Left ventricle myocardium inferior (tissue), 1 donor: ENCODE measurements around the gene EFHC1. TPM values are rescaled to one million over a fixed set of nuclear protein-coding genes. Genes with fewer than 3 reads are reported as not detected.

ENCODE experiments used
- DNase-seq: peaks from one replicate; pipeline ENCODE4 v3.0.0-alpha.2; 2020
- H3K27ac ChIP-seq: fragments of 200-600 bp; replicated peaks from 2 replicates; pipeline ENCODE4 v1.8.0; 2021
- H3K27me3 ChIP-seq: fragments of 200-600 bp; 2 replicates; pipeline ENCODE4 v1.8.0; 2021; ENCODE audit warnings: low read depth
- H3K36me3 ChIP-seq: fragments of 200-600 bp; 2 replicates; pipeline ENCODE4 v1.8.0; 2021
- H3K4me1 ChIP-seq: fragments of 200-600 bp; 2 replicates; pipeline ENCODE4 v1.8.0; 2021
- H3K4me3 ChIP-seq: fragments of 200-600 bp; 2 replicates; pipeline ENCODE4 v1.8.0; 2021; ENCODE audit warnings: mild to moderate bottlenecking, moderate library complexity
- H3K9me3 ChIP-seq: fragments of 200-600 bp; replicated peaks from 2 replicates; pipeline ENCODE4 v1.8.0; 2021
- intact Hi-C: fragments of 100-400 bp; cut with micrococcal nuclease; formaldehyde crosslinking; loops from one replicate; pipeline ENCODE4 v1.11.0; 2022
- total RNA-seq: library from RNA; stranded (reverse); fragmentation: NEBNext Ultra II Directional; extraction: Animal tissue kit (Norgen Biotek cat#: 25700); gene quantifications from one replicate; pipeline ENCODE4 v1.2.1, GENCODE V29; 2021
- TF ChIP-seq, protein P1 (sequence below): fragments of 200-600 bp; IDR thresholded peaks from 2 replicates; pipeline ENCODE4 v1.8.0; 2021; ENCODE audit warnings: antibody characterized with exemption, mild to moderate bottlenecking, borderline replicate concordance
- donor health status: DM: no; HTN: yes; CAD: no; lungs with severe emphysema.

EFHC1 gene
- total RNA-seq, 1 donor from 2014 or later, result 5.7 TPM

DNA sequence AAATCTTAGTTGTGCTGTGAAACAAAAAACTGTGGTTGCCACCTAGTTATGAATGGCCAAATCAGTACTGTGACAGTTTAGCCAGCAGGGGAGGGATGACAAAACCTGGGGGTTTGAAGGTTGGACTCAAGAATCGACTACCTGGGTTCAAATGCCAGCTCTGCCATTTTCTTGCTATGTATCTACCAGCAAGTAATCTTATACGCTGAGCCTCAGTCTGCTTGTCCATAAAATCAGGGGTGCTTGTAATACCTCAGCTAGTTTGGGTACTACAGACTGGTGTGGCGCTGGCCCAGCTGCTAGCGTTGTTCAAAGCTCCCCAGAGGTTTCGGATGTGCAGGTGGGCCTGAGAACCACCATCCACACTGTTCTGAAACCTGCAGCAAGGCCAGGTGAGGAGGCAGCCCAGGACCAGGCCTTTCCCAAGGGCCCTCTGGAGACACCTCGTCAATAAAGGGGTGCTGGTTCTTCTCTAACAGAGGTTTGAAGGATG, 116.3 kb downstream of the EFHC1 start:
- no peak overlapping the region for H3K27ac ChIP-seq
- H3K4me3 ChIP-seq, result no peak overlapping the region
- TF ChIP-seq, protein P1, sequence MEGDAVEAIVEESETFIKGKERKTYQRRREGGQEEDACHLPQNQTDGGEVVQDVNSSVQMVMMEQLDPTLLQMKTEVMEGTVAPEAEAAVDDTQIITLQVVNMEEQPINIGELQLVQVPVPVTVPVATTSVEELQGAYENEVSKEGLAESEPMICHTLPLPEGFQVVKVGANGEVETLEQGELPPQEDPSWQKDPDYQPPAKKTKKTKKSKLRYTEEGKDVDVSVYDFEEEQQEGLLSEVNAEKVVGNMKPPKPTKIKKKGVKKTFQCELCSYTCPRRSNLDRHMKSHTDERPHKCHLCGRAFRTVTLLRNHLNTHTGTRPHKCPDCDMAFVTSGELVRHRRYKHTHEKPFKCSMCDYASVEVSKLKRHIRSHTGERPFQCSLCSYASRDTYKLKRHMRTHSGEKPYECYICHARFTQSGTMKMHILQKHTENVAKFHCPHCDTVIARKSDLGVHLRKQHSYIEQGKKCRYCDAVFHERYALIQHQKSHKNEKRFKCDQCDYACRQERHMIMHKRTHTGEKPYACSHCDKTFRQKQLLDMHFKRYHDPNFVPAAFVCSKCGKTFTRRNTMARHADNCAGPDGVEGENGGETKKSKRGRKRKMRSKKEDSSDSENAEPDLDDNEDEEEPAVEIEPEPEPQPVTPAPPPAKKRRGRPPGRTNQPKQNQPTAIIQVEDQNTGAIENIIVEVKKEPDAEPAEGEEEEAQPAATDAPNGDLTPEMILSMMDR, result no peak
- H3K27me3 ChIP-seq, result no peaks in the 10 kb centered on the region
- H3K4me1 ChIP-seq, result peaks cover 64% of the 10 kb centered on the region
- DNase-seq, result no peak
- H3K36me3 ChIP-seq, result peaks cover 26% of the 10 kb centered on the region
- intact Hi-C loops, result no loop called here
- no peaks in the 10 kb centered on the region for H3K9me3 ChIP-seq

GRCh38 chr6:52537001-52537753, 117.0 kb downstream of the EFHC1 start:
- Histone ChIP-seq H3K27ac (no peak overlapping the region), H3K9me3 (no peaks in the 10 kb centered on the region), H3K4me1 (peaks cover 65% of the 10 kb centered on the region), H3K27me3 (no peaks in the 10 kb centered on the region), H3K4me3 (no peak overlapping the region), H3K36me3 (peaks cover 26% of the 10 kb centered on the region)
- TF ChIP-seq, protein P1, result no peak
- DNase-seq, result no peak
- intact Hi-C loops, result no loop called here

GRCh38 chr6:52538252-52538900, 118.2 kb downstream of the EFHC1 start:
- intact Hi-C loops, result no loop called here
- Histone ChIP-seq H3K36me3 (peaks cover 21% of the 10 kb centered on the region), H3K27me3 (no peaks in the 10 kb centered on the region), H3K27ac (no peak overlapping the region), H3K4me1 (peaks cover 70% of the 10 kb centered on the region), H3K4me3 (no peak overlapping the region), H3K9me3 (no peaks in the 10 kb centered on the region)
- TF ChIP-seq, protein P1, result no peak
- no peak for DNase-seq

- no peaks in the 10 kb centered on the region for H3K27me3 ChIP-seq
- TF ChIP-seq, protein P1, result no peak
- no peaks in the 10 kb centered on the region for H3K9me3 ChIP-seq
- intact Hi-C loops, result no loop called here
- H3K36me3 ChIP-seq, result peaks cover 16% of the 10 kb centered on the region
- H3K4me1 ChIP-seq, result peaks cover 76% of the 10 kb centered on the region
- DNase-seq, result no peak
- H3K27ac ChIP-seq, result no peak overlapping the region
- H3K4me3 ChIP-seq, result no peak overlapping the region
Observed at GRCh38 chr6:52538901-52539354, 118.8 kb downstream of the EFHC1 start.

GRCh38 chr6:52539607-52540006, 119.5 kb downstream of the EFHC1 start:
- H3K27ac ChIP-seq, result no peak overlapping the region
- intact Hi-C loops, result no loop called here

More at GRCh38 chr6:52539607-52540006, 119.5 kb downstream of the EFHC1 start:
- no peaks in the 10 kb centered on the region for H3K27me3 ChIP-seq
- no peak for DNase-seq
- peaks cover 83% of the 10 kb centered on the region for H3K4me1 ChIP-seq
- TF ChIP-seq, protein P1, result no peak
- peaks cover 10% of the 10 kb centered on the region for H3K36me3 ChIP-seq
- H3K9me3 ChIP-seq, result no peaks in the 10 kb centered on the region
- H3K4me3 ChIP-seq, result no peak overlapping the region
